ENCODE measurements around the gene TUBGCP6.
"Not testable (repeated sequence)": the region's sequence is repeated elsewhere in the genome, so short reads cannot be mapped to it uniquely, and the experiment has no call there.

TUBGCP6 gene

GRCh38 chr22:50209893-50210292, 34.9 kb downstream of the TUBGCP6 start:
- peak; percentile 63 for DNase-seq

- no peak for DNase-seq
Observed at GRCh38 chr22:50208939-50209892, 35.6 kb downstream of the TUBGCP6 start.

- DNase-seq, result no peak
Observed at GRCh38 chr22:50208430-50208938, 36.3 kb downstream of the TUBGCP6 start.

- DNase-seq, result no peak
Observed at GRCh38 chr22:50207383-50208140, 37.3 kb downstream of the TUBGCP6 start.

GRCh38 chr22:50206599-50206998, 38.2 kb downstream of the TUBGCP6 start:
- DNase-seq, result peak; percentile 29

- no peak for DNase-seq
Observed at GRCh38 chr22:50205781-50206569, 38.8 kb downstream of the TUBGCP6 start.

- DNase-seq, result not testable (repeated sequence)
Observed at GRCh38 chr22:50204998-50205397, 39.8 kb downstream of the TUBGCP6 start.

- no peak for DNase-seq
Observed at GRCh38 chr22:50204571-50204970, 40.3 kb downstream of the TUBGCP6 start.

GRCh38 chr22:50203288-50203687, 41.5 kb downstream of the TUBGCP6 start:
- DNase-seq, result no peak

- no peak for DNase-seq
Observed at GRCh38 chr22:50202130-50202666, 42.6 kb downstream of the TUBGCP6 start.

GRCh38 chr22:50201191-50202129, 43.4 kb downstream of the TUBGCP6 start:
- no peak for DNase-seq

- DNase-seq, result peak; percentile 89
Observed at GRCh38 chr22:50200461-50201190, 44.2 kb downstream of the TUBGCP6 start, which contains the start of gene SELENOO. TSS of gene SELENOO (plus strand) at chr22:50201011. CDS start at chr22:50201037, 26 bp downstream.

- no peak for DNase-seq
Observed at GRCh38 chr22:50199829-50200460, 44.9 kb downstream of the TUBGCP6 start.

GRCh38 chr22:50199251-50199721, 45.5 kb downstream of the TUBGCP6 start:
- no peak for DNase-seq

- DNase-seq, result no peak
Observed at GRCh38 chr22:50198624-50199017, 46.2 kb downstream of the TUBGCP6 start.

- no peak for DNase-seq
Observed at GRCh38 chr22:50197856-50198623, 46.8 kb downstream of the TUBGCP6 start.

- DNase-seq, result no peak
Observed at GRCh38 chr22:50197000-50197800, 47.6 kb downstream of the TUBGCP6 start.

GRCh38 chr22:50196256-50196655, 48.6 kb downstream of the TUBGCP6 start:
- no peak for DNase-seq

Data from fibroblast of skin of scalp (primary cell).